Measurements from ENCODE around the gene ECE1. TPM values are rescaled to one million over a fixed set of nuclear protein-coding genes. Genes with fewer than 3 reads are reported as not detected.

Gene ECE1
- total and polyA plus RNA-seq, 2 of the 13 experiments (the other 11 are each of a cell fraction or from before 2014, with no cell fraction given): 13.5 to 21.2 TPM

GRCh38 chr1:21220815-21221214 lies 69.4 kb downstream of the ECE1 start:
- H2AFZ ChIP-seq (ENCODE audit: low read length): no peak overlapping the region
- in situ Hi-C loops (cut with HindIII; ENCODE audit: extremely low pct_ligation_motif_present, low pct_unique_long_range_greater_than_20kb): no loop called here
- no peaks in the 10 kb centered on the region for H3K9me3 ChIP-seq (ENCODE audit: low read length)
- no peak overlapping the region for H3K4me3 ChIP-seq (replicated peaks in 1 of 3; ENCODE audit: insufficient read depth in 1 of 3, low read depth in 2 of 3, low read length in 3 of 3)
- WGBS (ENCODE audit: low lambda C conversion rate): 95% methylated on average over 4 of the region's 7 CpGs
- no peaks in the 10 kb centered on the region for H4K20me1 ChIP-seq (ENCODE audit: insufficient read depth, low read length)
- no peak overlapping the region for H3K4me2 ChIP-seq (ENCODE audit: low read depth, low read length)
- H3K79me2 ChIP-seq (ENCODE audit: insufficient read depth, low read length): no peaks in the 10 kb centered on the region
- DNase-seq (ENCODE audit: low spot score) (no peak), ATAC-seq (no peak), FAIRE-seq (no peak)
- intact Hi-C loops (cut with micrococcal nuclease; ENCODE audit: unreplicated experiment): no loop called here
- H3K9ac ChIP-seq (ENCODE audit: insufficient read depth, low read depth, low read length): no peak overlapping the region
- H3K4me1 ChIP-seq (ENCODE audit: insufficient read depth, low read length): no peaks in the 10 kb centered on the region
- H3K27me3 ChIP-seq (ENCODE audit: control insufficient read depth in 1 of 2, insufficient read depth in 2 of 2, low read length in 2 of 2): no peaks in the 10 kb centered on the region
- H3K36me3 ChIP-seq (replicated peaks in 1 of 2; ENCODE audit: control insufficient read depth in 1 of 2, insufficient read depth in 2 of 2, low read length in 2 of 2): peaks cover 12 to 16% of the 10 kb centered on the region in 2 experiments; a peak in 3 of 5 replicates
- no peak for TF ChIP-seq ZNF33B (CRISPR knock-in tag; IDR thresholded peaks at IDR 0.05)
- no peak for TF ChIP-seq SMYD3 (CRISPR knock-in tag; IDR thresholded peaks at IDR 0.05)
- TF ChIP-seq FOSL1 (CRISPR knock-in tag; IDR thresholded peaks at IDR 0.05; ENCODE audit: borderline replicate concordance): no peak
- no peak for TF ChIP-seq TCF7L2 (IDR thresholded peaks at IDR 0.05; ENCODE audit: low read depth, low read length)
- TF ChIP-seq ELF3 (CRISPR knock-in tag; IDR thresholded peaks at IDR 0.05): no peak
- TF ChIP-seq ZFP62 (CRISPR knock-in tag; IDR thresholded peaks at IDR 0.05): no peak
- TF ChIP-seq DDIT3 (CRISPR knock-in tag; IDR thresholded peaks at IDR 0.05): no peak
- no peak for TF ChIP-seq ZNF564 (CRISPR knock-in tag; IDR thresholded peaks at IDR 0.05)
- TF ChIP-seq SCMH1 (CRISPR knock-in tag; IDR thresholded peaks at IDR 0.05; ENCODE audit: borderline replicate concordance): no peak
- no peak for TF ChIP-seq ZBTB20 (CRISPR knock-in tag; IDR thresholded peaks at IDR 0.05; ENCODE audit: borderline replicate concordance, low read depth)
- no peak for TF ChIP-seq ZFX (CRISPR knock-in tag; IDR thresholded peaks at IDR 0.05; ENCODE audit: low read depth)
- TF ChIP-seq EZH2 (conservative IDR thresholded peaks at IDR 0.05; ENCODE audit: low read depth, low read length): no peak
- TF ChIP-seq STAG1 (CRISPR knock-in tag; IDR thresholded peaks at IDR 0.05): no peak
- TF ChIP-seq, protein P1, sequence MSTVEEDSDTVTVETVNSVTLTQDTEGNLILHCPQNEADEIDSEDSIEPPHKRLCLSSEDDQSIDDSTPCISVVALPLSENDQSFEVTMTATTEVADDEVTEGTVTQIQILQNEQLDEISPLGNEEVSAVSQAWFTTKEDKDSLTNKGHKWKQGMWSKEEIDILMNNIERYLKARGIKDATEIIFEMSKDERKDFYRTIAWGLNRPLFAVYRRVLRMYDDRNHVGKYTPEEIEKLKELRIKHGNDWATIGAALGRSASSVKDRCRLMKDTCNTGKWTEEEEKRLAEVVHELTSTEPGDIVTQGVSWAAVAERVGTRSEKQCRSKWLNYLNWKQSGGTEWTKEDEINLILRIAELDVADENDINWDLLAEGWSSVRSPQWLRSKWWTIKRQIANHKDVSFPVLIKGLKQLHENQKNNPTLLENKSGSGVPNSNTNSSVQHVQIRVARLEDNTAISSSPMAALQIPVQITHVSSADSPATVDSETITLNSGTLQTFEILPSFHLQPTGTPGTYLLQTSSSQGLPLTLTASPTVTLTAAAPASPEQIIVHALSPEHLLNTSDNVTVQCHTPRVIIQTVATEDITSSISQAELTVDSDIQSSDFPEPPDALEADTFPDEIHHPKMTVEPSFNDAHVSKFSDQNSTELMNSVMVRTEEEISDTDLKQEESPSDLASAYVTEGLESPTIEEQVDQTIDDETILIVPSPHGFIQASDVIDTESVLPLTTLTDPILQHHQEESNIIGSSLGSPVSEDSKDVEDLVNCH (CRISPR knock-in tag; IDR thresholded peaks at IDR 0.05): no peak
- no peak for TF ChIP-seq PRMT3 (CRISPR knock-in tag; IDR thresholded peaks at IDR 0.05; ENCODE audit: borderline replicate concordance, low read depth)
- CTCF ChIA-PET (ENCODE audit: low intra/inter-chr PET ratio, low total read pairs): no interaction called here
- no TSS peak for BruUV-seq (replicated peaks)
- H3K27ac ChIP-seq (ENCODE audit: extremely low read length, insufficient read depth, low read length): no peak overlapping the region
- POLR2A ChIA-PET: no interaction called here

All from HepG2 (cell line).